ENCODE measurements around the gene QSOX1. TPM values are rescaled to one million over a fixed set of nuclear protein-coding genes. Genes with fewer than 3 reads are reported as not detected.

QSOX1 gene
- total and polyA plus RNA-seq, 9 of the 15 experiments (the other 6 are each of a cell fraction or from before 2014, with no cell fraction given) = 4.0 to 53.1 (median 15.0) TPM

DNA sequence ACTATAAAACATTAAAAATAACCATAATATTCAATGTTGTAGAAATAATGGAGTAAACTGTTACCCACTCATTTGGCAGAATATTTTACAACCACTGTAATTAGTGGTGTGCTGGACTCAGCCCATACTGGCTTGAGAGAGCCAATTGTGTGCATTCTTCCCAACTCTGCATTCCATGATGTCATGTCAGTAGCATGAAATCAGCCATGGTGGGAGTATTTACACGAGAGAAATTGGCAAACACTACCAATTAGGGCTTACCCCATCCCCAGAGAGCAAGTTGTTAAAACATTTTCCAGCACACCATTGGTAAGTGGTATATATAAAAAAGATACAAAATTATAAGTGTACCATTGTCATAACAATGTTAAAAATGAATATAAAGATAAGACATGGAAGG, 19.1 kb upstream of the QSOX1 start:
- Histone ChIP-seq H3K9me1 (ENCODE audit: control insufficient read depth, insufficient read depth, low read length) (no peaks in the 10 kb centered on the region), H3K9me3 (replicated peaks; ENCODE audit: control insufficient read depth, insufficient read depth, low read depth, low read length) (no peaks in the 10 kb centered on the region), H3K27ac (ENCODE audit: extremely low read depth, low read depth, low read length) (no peak overlapping the region), H3K4me3 (no peak overlapping the region), H3K36me3 (ENCODE audit: control insufficient read depth, insufficient read depth, low read length) (no peaks in the 10 kb centered on the region), H2AFZ (ENCODE audit: low read depth, low read length) (no peak overlapping the region), H3K27me3 (ENCODE audit: control insufficient read depth in 2 of 2, insufficient read depth in 2 of 2, low read length in 2 of 2) (no peaks in the 10 kb centered on the region), H3K4me2 (ENCODE audit: insufficient read depth, low read length) (no peak overlapping the region), H3K9ac (ENCODE audit: insufficient read depth in 1 of 2, low read depth in 2 of 2, low read length in 2 of 2) (no peak overlapping the region), H4K20me1 (replicated peaks; ENCODE audit: control insufficient read depth, insufficient read depth, low read length) (no peaks in the 10 kb centered on the region), H3K79me2 (ENCODE audit: control insufficient read depth, insufficient read depth, low read length) (no peaks in the 10 kb centered on the region), H3K4me1 (replicated peaks in 1 of 2; ENCODE audit: control insufficient read depth in 2 of 2, insufficient read depth in 2 of 2, low read length in 2 of 2) (peaks cover 5 to 8% of the 10 kb centered on the region in 2 experiments; a peak in 3 of 5 replicates)
- 0% methylated on average over 1 of the region's 1 CpG for WGBS (ENCODE audit: insufficient coverage, low coverage, missing lambda C conversion rate)
- intact Hi-C loops (cut with micrococcal nuclease) = no loop called here
- FAIRE-seq (no peak), ATAC-seq (no peak), DNase-seq (ENCODE audit: extremely low read depth in 1 of 4, low spot score in 3 of 4) (no peak)
- in situ Hi-C loops (cut with MboI) = no loop called here
- no TSS peak for BruUV-seq (replicated peaks)
- ChIA-PET POLR2A (interaction anchor here (1.2 kb wide), 2 partner anchors 8 to 10 kb away, joined by 4 to 6 read pairs; no protein-coding TSS in a partner anchor), CTCF (ENCODE audit: low intra/inter-chr PET ratio) (no interaction called here)
- TF ChIP-seq, protein P1, sequence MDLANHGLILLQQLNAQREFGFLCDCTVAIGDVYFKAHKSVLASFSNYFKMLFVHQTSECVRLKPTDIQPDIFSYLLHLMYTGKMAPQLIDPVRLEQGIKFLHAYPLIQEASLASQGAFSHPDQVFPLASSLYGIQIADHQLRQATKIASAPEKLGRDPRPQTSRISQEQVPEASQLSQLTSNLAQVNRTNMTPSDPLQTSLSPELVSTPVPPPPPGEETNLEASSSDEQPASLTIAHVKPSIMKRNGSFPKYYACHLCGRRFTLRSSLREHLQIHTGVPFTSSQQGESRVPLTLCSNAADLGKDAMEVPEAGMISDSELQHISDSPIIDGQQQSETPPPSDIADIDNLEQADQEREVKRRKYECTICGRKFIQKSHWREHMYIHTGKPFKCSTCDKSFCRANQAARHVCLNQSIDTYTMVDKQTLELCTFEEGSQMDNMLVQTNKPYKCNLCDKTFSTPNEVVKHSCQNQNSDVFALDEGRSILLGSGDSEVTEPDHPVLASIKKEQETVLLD (IDR thresholded peaks at IDR 0.05) = no peak
- TF ChIP-seq, protein P2, sequence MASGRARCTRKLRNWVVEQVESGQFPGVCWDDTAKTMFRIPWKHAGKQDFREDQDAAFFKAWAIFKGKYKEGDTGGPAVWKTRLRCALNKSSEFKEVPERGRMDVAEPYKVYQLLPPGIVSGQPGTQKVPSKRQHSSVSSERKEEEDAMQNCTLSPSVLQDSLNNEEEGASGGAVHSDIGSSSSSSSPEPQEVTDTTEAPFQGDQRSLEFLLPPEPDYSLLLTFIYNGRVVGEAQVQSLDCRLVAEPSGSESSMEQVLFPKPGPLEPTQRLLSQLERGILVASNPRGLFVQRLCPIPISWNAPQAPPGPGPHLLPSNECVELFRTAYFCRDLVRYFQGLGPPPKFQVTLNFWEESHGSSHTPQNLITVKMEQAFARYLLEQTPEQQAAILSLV (tag; IDR thresholded peaks at IDR 0.05) = no peak
- TF ChIP-seq, protein P3, sequence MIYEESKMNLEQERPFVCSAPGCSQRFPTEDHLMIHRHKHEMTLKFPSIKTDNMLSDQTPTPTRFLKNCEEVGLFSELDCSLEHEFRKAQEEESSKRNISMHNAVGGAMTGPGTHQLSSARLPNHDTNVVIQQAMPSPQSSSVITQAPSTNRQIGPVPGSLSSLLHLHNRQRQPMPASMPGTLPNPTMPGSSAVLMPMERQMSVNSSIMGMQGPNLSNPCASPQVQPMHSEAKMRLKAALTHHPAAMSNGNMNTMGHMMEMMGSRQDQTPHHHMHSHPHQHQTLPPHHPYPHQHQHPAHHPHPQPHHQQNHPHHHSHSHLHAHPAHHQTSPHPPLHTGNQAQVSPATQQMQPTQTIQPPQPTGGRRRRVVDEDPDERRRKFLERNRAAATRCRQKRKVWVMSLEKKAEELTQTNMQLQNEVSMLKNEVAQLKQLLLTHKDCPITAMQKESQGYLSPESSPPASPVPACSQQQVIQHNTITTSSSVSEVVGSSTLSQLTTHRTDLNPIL (CRISPR knock-in tag; IDR thresholded peaks at IDR 0.05) = no peak
- TF ChIP-seq PHF8 (IDR thresholded peaks at IDR 0.05; ENCODE audit: borderline replicate concordance, low read length) (no peak), ZZZ3 (IDR thresholded peaks at IDR 0.05) (no peak), ZNF384 (IDR thresholded peaks at IDR 0.05; ENCODE audit: low read depth, low read length) (no peak), FOXK2 (conservative IDR thresholded peaks at IDR 0.05 in 1 of 2, IDR thresholded peaks at IDR 0.05 in 1 of 2; ENCODE audit: low read depth in 2 of 2) (no peak), ESRRB (CRISPR knock-in tag; IDR thresholded peaks at IDR 0.05; ENCODE audit: borderline replicate concordance) (no peak), CBX3 (IDR thresholded peaks at IDR 0.05; ENCODE audit: borderline replicate concordance in 1 of 2, low read length in 2 of 2) (no peak), COPS2 (conservative IDR thresholded peaks at IDR 0.05) (no peak), ZSCAN29 (IDR thresholded peaks at IDR 0.05) (no peak), ZNF354B (CRISPR knock-in tag; IDR thresholded peaks at IDR 0.05) (no peak), FOXA3 (CRISPR knock-in tag; conservative IDR thresholded peaks at IDR 0.05 in 1 of 2, IDR thresholded peaks at IDR 0.05 in 1 of 2) (no peak)
- TF ChIP-seq, protein P4, sequence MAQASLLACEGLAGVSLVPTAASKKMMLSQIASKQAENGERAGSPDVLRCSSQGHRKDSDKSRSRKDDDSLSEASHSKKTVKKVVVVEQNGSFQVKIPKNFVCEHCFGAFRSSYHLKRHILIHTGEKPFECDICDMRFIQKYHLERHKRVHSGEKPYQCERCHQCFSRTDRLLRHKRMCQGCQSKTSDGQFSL (CRISPR knock-in tag; IDR thresholded peaks at IDR 0.05) = no peak
- TF ChIP-seq, protein P4 (tag; IDR thresholded peaks at IDR 0.05) = no peak

Data from K562 (cell line).